Neural progenitor cell (in vitro differentiated cells): ENCODE results near the gene PARN.

Experiments
- CTCF ChIP-seq: fragments of 200-600 bp; sonication (generic); IDR thresholded peaks from 2 replicates; pipeline ENCODE4 v1.5.1; 2017; ENCODE audit warnings: antibody characterized with exemption, mild to moderate bottlenecking
- EZH2 ChIP-seq: fragments of 200-600 bp; sonication (generic); IDR thresholded peaks from 2 replicates; pipeline ENCODE4 v1.6.1; 2017; ENCODE audit warnings: antibody characterized with exemption, mild to moderate bottlenecking, moderate library complexity

GRCh38 chr16:14565688-14566025, 64.4 kb downstream of the PARN start:
- TF ChIP-seq CTCF (no peak), EZH2 (no peak)
